PC-9 (cell line): ENCODE measurements around the gene ADGB.

Experiments
- EZH2 ChIP-seq: fragments of 200-600 bp; sonication (generic); IDR thresholded peaks from 2 replicates; pipeline ENCODE4 v1.8.0; 2017; ENCODE audit warnings: antibody characterized with exemption, low read depth
- TF ChIP-seq, protein P1 (sequence below): fragments of 200-600 bp; sonication (generic); conservative IDR thresholded peaks from 2 replicates; pipeline ENCODE4 v1.6.1; 2017; ENCODE audit warnings: mixed run types, antibody characterized with exemption, mild to moderate bottlenecking, moderate library complexity

DNA sequence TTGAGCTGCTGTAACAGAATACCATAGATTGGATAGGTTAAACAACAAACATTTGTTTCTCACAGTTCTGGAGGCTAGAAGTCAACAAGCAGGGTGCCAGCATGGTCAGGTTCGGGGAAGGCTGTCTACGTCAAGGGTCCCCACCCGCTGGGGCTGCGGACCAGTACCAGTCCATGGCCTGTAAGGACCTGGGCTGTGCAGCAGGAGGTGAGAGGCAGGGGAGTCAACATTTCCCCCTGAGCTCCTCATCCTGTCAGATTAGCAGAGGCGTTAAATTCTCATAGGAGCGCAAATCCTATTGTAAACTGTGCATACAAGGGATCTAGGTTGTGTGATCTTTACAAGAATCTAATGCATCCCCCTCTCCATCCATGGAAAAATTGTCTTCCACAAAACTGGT, 3.8 kb downstream of the ADGB start:
- TF ChIP-seq, protein P1, sequence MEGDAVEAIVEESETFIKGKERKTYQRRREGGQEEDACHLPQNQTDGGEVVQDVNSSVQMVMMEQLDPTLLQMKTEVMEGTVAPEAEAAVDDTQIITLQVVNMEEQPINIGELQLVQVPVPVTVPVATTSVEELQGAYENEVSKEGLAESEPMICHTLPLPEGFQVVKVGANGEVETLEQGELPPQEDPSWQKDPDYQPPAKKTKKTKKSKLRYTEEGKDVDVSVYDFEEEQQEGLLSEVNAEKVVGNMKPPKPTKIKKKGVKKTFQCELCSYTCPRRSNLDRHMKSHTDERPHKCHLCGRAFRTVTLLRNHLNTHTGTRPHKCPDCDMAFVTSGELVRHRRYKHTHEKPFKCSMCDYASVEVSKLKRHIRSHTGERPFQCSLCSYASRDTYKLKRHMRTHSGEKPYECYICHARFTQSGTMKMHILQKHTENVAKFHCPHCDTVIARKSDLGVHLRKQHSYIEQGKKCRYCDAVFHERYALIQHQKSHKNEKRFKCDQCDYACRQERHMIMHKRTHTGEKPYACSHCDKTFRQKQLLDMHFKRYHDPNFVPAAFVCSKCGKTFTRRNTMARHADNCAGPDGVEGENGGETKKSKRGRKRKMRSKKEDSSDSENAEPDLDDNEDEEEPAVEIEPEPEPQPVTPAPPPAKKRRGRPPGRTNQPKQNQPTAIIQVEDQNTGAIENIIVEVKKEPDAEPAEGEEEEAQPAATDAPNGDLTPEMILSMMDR = no peak
- TF ChIP-seq EZH2 = no peak
